ENCODE data around the gene MRPL30. TPM values are rescaled to one million over a fixed set of nuclear protein-coding genes. Genes with fewer than 3 reads are reported as not detected.
"Not testable (repeated sequence)": the region's sequence is repeated elsewhere in the genome, so short reads cannot be mapped to it uniquely, and the experiment has no call there.

The MRPL30 gene
- 34.5 and 57.7 TPM in 2 replicates for total RNA-seq

GRCh38 chr2:99180755-99181623 is at the start of gene MRPL30, which contains the start of gene MITD1:
Gene MRPL30 (plus strand): TSS chr2:99181184. CDS start chr2:99186204, 5,020 bp downstream.
Gene MITD1 (minus strand): TSS chr2:99181058. CDS start chr2:99180981, 77 bp downstream.
- peak; percentile 98 for DNase-seq

GRCh38 chr2:99135044-99135556 is 45.9 kb upstream of the MRPL30 start:
- not testable (repeated sequence) for DNase-seq

GRCh38 chr2:99139003-99139402 is 42.0 kb upstream of the MRPL30 start:
- DNase-seq: no peak

- no peak for DNase-seq
These were observed 40.7 kb upstream of the MRPL30 start for GRCh38 chr2:99140056-99140859.

DNA sequence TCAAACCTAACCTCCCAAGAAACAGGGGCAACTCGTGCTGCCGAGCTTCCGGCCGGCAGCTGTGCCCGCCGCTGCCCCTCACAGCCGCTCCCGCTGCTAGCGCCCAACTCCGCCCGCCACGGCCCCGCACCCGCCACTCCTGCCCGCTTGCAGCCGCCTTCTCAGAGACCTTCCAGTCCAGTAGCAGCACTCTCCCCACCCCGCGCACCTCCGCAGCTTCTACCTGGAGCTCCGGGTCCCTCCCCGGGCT is 40.2 kb upstream of the MRPL30 start:
- no peak for DNase-seq

DNA sequence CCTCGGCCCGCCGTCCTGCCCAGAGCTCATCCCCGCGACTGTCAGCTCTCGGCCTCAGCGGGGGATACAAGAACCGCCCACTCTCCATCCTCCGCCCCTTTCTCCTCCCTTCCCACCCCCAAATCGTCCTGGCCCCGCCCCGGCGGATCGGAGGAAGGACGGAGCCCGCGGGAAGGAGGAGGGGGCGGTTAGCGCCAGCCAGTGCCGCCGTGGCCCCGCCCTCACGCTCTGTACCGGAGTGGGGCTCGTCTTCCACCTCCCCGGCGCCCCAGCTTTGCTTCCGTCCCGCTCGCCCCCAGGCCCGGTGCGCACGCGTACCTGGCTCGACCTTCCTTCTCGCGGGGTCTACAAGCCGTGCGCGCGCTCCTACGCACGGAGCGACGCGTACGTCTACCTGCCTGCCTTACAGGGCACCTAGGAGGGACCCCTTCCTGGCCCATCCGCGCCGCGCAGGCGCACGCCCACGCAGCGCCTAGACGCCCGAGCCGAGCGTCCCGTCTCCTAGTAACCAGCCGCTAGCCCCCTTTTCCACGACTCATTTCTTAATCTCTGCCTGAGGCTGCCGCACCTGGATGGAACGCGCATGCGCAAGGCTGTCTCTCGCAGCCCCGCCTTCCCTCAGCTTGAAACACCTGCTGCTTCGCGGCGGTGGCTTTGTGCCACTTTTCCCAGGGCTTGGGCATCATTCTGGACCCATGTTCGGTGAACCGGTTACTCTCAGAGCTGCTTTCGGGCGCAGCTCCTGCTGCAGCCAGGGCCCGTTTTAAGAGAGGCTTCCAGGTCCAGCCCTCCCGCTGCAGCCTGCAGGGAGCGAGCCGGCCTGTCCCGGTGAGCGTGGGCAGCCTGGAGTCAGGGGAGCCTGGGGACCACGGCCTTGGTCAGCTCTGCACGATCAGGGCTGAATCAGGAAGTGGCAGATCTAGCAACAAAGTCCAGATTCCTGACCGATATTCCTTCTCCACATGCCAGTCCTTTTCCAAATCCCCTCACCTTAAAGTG is 39.6 kb upstream of the MRPL30 start, which contains the start of gene C2orf15:
Gene C2orf15 (plus strand): TSS at position 598 of the 999 bp plus-strand sequence. CDS start 8,852 bp downstream, outside the sequence.
- peak; percentile 75 for DNase-seq

DNA sequence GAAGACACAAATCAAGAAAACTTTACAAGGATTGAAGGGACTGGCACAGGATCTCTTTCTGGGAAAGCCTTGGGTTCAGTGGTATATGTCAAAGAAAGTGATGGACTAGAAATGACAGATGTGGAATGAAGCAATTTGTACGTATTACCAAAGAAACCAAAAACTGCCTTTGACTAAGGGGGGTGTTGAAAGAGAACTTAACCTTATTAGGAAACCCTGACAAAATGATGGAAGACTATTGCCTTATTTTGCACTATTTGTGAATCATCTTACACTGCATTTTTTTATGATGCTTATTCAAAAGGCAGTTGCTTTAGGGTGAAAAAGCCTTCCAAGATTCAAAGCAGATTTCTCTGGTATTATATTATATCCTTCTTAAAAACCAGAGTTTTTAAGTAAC is 30.3 kb upstream of the MRPL30 start:
- no peak for DNase-seq

DNA sequence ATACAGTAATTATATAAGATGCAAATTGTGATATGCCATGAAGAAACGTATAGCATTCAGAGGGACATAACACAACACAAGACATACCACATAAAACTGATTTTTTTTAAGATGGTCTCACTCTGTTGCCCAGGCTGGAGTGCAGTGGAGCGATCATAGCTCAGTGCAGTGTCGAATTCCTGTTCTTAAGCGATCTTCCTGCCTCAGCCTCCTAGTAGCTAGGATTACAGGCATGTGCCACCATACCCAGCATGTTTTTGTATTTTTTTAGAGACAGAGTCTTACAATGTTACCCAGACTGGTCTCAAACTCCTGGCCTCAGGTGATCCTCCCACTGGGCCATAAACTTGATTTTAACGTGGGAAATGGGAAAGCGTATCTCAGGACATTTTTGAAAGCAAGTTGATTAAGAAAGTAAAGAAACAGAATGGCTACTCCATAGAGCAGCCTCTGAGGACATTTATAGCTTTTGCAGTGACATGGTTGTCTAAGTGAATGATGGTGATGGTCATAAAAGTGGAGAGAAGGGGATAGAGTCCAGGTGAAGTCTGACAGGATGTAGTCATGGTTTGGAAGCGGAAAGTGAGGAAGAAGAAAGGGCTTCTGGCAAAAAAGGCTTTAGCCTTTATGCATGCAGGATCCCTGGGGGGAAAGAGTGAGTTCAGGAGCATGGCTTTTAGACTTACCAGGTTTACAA is 28.6 kb upstream of the MRPL30 start:
- no peak for DNase-seq

DNA sequence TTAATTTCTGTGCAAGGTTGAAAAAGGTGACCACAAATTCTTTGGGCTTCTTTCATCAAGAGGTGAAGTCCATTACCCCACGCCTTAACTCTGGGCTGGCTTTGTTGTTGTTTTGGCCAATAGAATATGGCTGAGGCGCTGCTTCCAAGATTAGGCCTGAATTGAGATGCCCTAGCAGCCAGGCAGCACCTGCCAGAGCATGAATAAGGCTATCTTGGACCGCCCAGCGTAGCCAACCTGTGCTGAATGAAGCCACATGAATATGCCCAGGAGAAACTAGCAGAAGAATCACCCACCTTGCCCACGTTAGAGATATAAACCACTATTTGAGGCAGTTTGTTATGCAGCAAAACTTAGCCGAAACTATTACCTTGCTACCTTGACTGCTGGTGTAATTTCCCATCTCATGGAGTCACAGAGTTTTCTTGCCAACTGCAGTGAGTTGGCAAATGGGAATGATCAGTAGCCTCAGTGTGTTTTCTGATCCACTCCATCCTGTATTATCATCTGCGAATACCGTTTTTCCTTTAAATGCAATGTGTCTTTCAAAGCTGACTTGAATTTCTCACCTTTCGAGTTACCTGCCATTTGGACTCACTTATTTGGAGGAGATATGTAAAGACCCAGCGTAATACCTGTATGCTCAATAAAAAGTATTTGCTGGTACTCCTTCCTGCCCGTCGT is 26.9 kb upstream of the MRPL30 start:
- peak; percentile 3 for DNase-seq

GRCh38 chr2:99154643-99155536 is 26.1 kb upstream of the MRPL30 start, which contains the start of the genes LIPT1 and TSGA10:
Gene LIPT1 (plus strand): TSS chr2:99154967. CDS start chr2:99161958, 6,991 bp downstream.
Gene TSGA10 (minus strand): TSS chr2:99154942. CDS start chr2:99109439, 45,503 bp downstream.
- peak; percentile 92 for DNase-seq

GRCh38 chr2:99156891-99157290 is 24.1 kb upstream of the MRPL30 start:
- no peak for DNase-seq

DNA sequence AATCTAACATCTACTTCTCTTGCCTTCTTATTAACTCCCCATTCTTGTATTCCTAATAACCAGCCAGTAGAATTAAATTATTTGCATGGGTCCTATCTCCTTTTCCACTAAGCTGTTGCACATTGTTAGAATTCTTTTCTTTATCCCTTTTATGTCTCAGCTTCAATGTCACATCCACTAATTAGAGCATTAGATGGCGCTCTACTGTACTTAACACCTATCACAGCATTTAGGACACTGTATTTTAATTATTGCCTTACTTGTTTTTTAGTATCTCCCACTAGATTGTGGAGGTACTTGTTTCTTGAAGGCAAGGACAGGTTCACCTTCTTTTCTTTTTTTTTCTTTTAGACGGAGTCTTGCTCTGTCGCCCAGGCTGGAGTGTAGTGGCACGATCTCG is 22.4 kb upstream of the MRPL30 start:
- no peak for DNase-seq

DNA sequence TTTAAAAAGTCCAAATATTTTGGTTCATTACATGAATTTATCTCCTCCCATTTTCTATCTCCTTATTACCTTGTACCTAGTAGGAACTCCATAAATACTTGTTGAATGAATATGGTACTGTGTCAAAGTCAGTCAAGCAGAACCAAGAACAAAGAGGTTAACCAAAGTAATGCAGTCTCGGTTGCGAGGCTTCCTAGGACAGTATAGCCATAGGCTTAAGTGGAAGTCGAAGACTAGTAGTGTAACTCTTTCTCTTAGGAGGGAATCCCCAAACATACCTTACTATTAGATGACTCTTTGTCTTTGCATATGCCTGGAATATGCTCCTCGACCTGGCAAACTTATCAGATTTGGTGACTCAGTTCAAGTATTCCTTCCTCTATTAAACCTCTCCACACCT is 21.4 kb upstream of the MRPL30 start:
- DNase-seq: no peak

- DNase-seq: no peak
These were observed 14.8 kb upstream of the MRPL30 start for GRCh38 chr2:99166218-99166617.

DNA sequence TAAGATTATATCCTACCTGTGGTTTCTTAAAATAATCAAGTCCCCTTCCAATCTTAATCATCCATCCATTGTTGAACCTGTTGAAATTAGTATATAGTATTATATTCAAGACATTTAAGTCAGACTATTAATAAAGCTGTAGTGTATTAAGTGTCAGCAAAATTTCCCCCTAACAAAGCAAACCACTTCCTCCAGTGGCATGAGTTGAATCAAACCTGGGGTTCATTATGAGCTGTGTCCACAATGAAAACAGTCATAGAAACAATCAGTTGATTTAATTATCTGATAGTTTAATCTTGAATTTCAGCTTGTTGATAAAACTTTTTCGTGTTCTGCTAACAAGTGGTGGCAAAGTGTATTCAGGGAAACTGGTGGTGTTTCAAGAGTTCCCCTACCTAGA is 11.4 kb upstream of the MRPL30 start:
- no peak for DNase-seq

DNA sequence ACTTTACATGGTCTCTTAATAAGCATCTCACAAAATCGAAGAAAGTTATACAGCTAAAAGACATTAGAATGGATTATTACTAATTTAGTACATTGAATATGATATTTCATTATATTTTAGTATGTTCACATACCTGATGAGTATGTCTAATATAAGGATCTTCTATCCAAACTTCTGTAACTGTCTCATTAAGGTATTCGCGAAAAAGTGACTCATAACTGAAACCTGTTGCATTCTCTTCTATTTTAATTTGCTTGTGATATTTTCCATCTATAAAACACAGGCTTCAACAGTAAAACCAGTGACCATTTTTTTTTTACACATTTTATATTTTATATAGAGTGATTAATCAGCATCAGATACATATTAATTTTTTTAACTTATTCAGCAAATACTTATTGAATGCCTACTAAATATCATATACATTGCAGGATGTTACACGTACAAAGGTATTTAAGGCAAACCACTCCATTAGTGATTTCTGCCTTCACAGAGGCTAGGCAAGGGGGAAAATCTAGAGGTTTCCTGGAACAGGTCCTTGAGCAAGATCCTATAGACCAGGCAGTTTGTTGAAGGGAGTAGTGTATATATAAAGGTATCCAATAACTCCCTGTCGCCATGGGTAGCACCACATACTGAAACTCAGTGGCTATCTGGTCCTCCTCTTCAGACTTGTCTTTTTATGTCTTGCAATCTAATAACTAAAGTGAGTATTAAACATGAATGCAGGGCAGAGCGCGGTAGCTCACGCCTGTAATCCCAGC is 9.4 kb upstream of the MRPL30 start:
- no peak for DNase-seq

GRCh38 chr2:99181624-99182000 is 628 bp downstream of the MRPL30 start:
- peak; percentile 12 for DNase-seq

- DNase-seq: no peak
These were observed 2.0 kb downstream of the MRPL30 start for GRCh38 chr2:99183025-99183424.

DNA sequence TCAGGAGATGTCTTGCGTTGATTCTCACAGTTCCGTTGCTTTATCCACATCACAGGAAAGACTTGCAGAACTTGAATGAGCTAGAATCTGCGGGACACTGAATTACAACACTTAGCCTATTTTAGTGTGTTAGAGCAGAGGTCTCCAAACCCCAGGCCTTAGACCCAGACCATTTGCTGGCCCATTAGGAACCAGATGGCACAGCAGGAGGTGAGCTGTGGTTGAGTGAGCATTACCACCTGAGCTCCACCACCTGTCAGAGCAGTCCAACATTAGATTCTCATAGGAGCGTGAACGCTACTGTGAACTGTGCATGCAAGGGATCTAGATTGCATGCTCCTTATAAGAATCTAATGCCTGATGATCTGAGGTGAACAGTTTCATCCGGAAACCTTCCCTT is 3.8 kb downstream of the MRPL30 start:
- no peak for DNase-seq
